Measurements from ENCODE around the gene TENT5A.
A peak's percentile ranks its signal among the peaks of the same experiment; 100 is the strongest.
"Not testable (repeated sequence)": the region's sequence is repeated elsewhere in the genome, so short reads cannot be mapped to it uniquely, and the experiment has no call there.

Gene TENT5A

DNA sequence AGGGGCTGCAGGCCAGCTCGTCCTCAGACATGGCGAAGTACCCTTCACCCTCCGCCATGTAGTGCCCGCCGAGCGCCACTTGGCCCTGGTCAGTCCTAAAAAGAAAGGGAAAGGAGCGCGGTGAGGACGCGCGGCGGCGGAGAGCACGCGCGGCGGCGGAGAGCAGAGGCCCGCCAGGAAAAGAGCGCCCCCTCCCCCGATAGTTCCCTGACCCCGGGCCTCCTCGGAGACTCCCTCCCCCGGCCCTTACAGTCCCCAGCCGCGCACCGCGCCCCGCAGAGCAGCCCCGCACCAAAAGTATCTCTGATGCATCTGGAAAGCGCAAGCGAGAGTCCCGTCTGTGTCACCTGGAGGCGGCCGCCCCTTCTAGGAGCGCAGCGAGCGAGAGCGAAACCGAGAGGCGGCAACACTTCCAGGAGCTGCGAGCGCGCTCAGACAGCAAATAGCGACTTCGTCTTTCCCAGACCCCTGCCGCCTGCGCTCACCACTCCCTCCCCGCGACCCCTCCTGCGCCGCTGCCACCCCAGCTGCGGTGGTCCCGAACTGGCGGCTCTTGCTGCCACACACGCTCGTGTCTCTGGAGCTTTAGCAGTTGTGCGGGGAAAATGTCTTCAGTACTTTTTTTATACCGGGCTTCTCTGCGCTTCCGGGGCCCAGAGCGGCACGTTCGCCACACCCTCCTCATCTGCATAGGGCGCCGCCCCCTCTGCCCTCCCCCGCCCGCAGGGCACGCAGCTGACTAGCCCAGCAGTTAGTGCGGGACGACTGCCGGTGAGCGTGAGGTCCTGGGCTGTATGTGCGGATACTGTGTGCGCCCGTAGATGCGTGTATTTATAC is at the start of gene TENT5A:
Gene TENT5A (minus strand): TSS at position 598 of the 837 bp plus-strand sequence. CDS start 540 bp downstream, at position 58.
- peak; percentile 89 for DNase-seq

DNA sequence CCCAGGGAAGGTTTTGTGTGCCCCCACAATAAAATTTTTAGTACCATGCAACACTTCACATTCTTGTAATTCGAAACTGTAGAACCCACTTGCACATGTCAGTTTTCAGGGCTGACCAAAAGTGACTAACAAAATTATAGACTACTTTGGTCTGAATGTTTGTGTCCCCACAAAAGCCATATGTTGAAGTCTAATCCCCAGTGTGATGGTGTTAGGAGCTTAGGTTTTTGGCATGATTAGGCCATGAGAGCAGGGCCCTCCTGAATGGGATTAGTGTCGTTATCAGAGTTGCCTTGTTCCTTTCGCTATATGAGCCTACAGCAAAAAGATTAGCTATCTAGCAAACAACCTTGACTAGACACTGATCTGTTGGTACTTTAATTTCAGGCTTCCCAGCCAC is 49.0 kb upstream of the TENT5A start:
- DNase-seq, result no peak

DNA sequence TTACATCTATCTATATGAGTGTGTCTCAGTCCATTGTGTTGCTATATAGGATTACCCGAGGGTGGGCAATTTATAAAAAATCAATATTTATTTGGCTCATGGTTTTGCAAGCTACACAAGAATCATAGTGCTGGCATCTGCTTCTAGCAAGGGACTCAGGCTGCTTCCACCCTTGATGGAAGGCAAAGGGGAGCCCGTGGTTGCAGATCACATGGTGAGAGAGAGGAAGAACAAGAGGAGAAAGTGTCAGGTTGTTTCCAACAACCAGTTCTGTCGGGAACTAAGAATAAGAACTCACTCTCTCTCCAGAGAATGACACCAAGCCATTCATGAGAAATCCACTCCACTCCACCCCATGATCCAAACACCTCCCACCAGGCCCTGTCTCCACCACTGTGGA is 48.2 kb upstream of the TENT5A start:
- DNase-seq, result no peak

DNA sequence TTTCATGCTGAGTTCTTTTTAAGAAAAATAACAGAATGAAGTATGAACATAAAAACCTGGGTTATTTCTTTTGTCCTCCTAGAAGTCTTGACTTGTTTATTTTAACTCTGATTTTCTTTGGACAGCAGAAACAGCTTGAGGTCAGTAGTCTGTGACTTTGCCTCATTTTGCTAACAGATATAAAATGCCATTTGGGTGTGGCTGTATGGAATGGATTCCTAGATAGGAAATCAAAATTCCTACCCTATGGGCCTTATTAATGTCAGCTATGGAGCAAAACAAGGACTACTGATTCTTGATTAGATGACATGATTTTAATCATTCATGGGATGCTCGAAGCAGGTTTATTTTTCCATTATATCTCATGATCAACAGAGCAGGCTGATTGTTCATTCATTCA is 46.8 kb upstream of the TENT5A start:
- no peak for DNase-seq

DNA sequence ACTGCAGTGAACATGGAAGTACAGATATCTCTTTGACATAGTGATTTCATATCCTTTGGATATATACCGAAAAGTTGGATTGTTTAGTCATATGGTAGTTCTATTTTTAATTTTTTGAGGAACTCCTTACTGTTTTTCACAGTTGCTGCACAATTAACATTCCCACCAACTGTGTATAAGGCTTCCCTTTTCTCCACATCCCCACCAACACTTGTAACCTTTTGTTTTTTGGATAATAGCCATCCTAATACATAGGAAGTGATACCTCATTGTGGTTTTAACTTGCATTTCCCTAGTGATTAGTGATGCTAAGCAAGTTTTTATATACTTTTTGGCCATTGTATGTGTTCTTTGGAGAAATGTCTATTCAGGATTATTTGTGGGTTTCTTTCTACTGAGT is 45.1 kb upstream of the TENT5A start:
- no peak for DNase-seq

DNA sequence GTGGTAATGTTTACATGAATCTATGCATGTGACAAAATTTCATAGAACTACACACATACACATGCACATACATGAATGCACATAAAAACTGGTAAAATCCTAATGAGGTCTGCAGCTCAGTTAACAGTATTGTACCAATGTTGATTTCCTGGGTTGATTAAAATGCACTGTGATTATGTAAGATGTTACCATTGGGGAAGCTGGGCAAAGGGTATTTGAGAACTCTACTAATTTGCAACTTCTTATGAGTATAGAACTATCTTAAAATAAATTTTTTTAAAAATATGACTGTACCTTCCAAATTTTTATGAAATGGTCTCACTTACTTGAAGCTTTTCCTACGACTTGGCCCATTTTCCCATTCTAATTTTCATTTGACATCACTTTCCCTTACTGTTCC is 43.4 kb upstream of the TENT5A start:
- no peak for DNase-seq

DNA sequence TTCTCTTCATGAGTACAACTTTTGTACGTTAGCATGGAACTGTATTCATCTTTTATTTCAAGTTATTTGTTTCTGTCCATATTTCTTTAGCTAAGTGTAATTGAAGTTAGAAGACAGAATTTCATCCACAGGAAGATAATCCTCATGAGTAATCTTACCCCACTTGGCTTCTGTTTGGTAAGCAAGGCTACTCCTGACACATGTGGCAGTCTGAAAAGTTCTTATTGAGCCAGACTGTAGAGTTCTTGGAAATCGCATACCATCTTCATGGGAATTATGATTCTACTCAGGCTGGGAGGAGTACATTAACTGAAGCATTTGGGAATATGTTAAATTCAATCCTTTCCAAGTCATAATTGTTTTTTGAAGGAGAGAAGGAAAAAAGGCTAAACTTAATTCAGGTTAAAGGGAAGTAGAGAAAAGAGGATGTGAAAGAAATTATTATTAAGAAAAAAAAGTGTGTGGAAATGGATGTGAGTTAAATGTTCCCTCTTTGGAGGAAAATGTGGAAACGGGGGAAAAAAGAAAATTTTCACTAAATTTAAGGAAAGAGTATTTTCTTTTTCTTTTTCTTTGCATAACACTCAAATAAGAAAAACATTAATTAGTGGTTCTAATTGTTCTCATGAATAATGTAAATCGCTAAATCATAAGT is 41.5 kb upstream of the TENT5A start:
- DNase-seq, result no peak

DNA sequence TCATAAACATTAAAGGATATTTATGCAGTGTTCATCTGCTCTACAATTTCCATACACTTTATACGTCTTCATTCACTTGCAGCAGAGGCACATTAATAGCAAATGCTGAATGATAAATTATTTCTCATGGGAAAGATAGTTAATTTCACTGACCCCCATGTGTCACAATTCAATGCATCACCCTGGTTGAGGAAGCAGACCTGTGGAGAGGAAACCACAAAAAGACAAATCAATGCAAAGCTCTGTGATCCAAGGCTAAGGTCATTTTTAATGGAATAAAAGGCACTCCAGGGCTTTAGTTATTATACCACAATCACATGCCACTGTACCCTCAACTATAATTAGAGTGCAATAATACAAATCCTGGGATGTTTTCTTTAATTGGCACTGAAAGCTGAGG is 40.3 kb upstream of the TENT5A start:
- DNase-seq, result no peak

DNA sequence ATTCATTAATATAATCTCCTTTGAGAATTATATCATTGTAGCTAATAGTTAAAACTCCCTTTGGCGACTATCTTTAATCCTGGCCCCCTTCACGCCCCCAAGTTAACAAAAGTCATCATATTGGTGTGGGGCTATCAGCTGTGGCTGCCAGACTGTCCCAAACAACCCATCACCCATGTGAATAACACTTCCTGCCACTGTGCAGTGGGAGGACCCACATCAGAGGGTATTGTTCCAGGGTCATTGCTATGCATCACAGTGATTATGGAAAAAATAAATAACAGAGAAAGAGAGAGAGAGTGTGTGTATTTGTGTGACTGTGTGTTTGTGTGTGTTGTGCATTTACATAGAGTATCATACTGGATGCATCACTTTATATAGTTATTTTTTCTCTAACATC is 39.3 kb upstream of the TENT5A start:
- DNase-seq, result no peak

DNA sequence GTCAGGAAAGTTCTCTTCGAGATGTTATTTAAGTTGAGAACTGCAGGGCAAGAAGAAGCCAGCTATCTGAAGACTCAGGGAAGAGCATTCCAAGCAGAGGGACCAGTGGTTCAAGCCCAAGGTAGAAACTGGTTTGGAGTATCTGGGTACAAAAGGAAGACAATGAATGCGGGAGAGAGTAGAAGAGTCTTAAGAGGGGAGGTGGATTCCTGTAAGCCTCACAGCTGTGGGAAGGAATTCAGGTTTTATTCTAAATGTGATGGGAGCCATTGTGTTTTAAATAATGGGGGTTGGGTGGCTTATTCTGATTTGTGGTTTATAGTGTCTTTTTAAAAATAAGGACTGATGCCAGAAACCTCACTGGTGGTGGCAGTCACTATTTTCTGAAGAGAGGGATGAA is 37.6 kb upstream of the TENT5A start:
- no peak for DNase-seq

DNA sequence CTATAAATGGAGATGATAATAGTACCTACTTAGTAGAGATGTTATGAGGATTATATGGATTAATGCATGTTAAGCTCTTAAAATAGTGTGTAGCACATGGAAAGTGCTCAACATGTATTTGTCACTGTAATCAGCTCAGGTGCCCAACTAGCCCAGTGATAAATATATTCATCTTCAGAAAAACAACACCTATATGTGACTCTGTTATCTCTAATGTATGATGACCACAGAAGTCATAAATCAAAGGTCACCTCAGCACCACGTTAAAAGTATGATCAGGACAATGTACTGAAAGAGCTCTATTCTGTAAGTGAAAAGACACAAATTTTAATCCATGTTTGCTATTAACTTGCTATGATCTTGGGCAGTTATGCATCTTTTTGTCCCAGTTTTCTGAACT is 36.8 kb upstream of the TENT5A start:
- no peak for DNase-seq

DNA sequence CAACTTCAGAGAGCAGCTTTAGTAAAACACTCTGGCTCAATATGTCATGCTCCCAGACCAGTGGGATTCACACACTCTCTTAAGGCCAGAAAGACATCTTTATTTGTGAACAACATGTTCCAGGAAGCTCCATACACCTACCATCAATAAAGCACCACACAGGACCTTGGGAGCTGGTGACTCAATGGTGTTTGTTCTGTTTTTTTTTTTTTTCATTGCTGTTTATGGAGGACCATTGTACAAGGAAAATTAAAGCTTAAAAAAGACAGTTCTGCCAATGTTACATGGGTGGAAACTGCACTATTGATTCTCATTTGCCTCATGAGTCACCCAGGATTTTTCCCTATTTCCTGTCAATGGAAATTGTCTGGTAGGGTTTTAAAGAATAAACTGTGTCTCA is 36.3 kb upstream of the TENT5A start:
- DNase-seq, result no peak

DNA sequence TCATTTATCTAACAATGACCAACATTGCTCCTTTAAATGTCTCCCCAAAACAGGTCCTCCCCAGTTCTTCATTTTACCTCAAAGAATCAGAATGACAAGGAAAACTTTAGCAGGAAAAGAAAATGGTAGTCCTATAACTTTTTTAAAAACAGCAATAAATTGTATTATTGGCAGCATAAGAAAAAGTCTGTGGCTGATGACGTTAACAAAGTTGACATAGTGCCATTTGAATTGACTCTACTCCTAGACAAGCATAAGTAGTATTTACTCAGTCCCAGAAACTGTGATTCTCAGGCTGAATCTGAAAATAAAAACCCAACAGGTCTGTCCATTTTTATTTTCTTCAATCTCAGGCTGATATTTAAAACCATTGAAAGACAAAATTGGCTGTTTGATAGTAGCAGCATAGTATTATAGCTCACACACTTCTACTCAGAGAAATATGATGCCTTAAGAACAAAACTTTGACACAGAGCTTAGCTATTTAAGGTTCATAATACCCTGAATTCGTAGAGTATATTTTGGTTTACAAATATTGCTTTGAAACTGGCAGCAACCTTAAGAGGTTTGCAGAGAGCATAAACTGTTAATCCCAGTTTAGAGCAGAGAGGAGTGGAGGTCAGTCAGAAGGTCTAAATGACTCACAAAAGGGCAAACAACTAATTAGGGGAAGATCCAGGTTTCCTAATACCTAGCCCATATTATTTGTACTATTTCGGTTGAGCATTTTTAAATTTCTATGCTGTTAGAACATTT is 35.0 kb upstream of the TENT5A start:
- no peak for DNase-seq

DNA sequence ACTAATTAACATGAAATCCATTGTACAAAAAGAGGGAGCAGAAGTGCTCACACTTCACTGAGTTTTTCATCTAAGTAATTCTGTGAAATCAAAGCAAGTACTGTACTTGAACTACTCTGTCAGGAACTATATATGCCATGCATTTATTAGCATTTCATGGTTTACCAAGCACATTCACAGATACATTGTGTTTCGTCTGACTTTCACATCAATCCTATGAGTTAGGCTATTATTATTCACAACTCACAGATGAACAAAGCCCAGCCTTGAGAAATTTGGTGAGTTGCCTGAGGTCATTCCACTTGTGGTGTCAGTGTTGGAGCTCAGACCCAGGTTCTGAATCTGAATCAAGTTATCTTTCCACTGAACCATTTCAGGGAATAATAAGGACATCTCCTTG is 33.7 kb upstream of the TENT5A start:
- DNase-seq, result no peak

DNA sequence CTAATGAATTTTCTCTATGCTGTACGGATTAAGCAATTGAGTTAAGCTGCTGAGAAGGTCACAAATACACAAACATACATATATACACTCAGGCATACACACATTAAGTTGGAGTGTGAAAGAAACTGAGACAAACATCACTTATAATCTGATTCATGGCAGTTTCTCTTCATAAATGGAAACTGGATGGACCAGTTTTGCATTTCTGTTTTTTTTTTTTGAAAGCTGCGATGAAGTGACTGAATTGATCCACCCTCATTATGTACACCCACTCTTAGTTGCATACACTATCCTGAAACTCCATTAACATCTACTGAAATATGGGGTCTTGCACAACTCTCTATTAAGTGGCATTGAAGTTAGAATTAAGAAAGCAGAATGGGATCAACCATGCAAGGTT is 32.9 kb upstream of the TENT5A start:
- no peak for DNase-seq

DNA sequence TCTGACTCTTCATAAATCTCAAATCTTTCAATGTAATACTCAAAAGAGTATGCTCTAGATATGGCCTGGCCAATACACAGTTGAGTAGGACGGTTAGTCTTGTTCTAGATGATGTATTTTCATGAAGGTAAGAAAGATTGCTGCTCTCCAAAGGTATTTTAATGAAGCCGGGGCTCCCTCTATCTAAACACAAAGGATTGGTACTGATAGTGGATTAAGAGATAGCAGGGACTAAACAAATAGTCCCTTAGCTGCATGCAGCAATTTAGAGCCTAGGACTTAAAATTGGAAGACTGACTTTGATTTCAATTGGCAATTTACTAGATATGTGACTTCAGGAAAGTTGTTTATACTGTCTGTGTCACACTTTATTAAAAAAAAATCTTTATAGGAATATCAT is 31.4 kb upstream of the TENT5A start:
- no peak for DNase-seq

DNA sequence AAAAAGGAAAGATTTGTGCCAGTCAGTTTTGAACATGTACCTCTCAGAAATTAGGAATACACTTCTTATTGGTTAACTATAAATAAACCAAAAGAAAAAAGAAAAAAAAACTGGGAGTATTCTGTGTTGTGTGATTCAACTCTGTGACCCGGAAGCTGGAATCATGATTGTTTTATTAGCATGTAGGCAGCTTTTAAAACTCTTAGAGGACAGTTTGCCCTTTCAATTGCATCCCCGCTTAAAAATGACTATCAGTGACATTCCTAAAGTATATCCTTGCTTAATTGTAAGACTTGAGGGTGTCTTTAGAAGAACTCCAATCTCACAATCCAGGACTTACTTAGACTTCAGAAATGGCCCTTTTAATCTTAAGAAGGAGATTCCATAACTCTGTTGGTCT is 29.1 kb upstream of the TENT5A start:
- no peak for DNase-seq

DNA sequence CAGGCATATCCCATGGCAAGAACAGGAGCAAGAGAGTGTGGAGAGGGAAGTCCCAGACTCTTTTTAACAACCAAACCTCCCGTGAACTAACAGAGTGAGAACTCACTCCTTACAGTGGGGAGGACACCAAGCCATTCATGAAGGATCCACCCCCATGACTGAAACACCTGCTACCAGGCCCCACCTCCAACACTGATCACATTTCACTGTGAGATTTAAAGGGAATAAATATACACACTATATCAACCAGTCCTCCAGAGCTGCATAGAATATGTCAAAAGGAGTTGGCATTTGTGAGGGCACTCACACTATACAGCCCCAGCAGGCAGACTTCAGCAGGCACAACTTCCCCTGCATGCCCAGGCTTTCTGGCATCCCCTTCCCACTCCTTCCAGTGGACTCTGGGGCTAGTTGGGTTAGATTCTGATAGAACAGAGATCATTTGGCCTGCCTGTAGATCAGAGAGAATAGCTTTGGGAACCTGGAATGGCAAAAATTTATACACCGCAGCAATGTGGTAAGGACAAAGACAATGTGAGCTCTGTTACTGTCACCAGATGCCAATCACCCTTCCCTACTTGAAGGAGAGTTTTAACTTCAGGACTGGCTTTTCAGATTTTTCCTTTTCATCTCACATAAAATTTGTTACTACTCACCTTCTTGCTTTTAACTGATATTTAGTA is 25.2 kb upstream of the TENT5A start:
- DNase-seq, result no peak

DNA sequence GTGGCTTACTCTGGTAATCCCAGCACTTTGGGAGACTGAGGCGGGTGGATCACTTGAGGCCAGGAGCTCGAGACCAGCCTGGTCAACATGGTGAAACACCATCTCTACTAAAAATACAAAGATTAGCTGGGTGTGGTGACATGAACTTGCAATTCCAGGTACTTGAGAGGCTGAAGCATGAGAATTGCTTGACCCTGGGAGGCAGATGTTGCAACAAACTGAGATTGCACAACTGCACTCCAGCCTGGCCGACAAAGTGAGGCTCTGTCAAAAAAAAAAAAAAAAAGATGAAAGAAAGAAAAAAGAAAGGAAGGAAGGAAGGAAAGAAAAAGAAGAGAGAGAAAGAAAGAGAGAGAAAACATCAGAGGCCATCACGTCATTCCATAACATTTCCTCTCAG is 23.7 kb upstream of the TENT5A start:
- not testable (repeated sequence) for DNase-seq

DNA sequence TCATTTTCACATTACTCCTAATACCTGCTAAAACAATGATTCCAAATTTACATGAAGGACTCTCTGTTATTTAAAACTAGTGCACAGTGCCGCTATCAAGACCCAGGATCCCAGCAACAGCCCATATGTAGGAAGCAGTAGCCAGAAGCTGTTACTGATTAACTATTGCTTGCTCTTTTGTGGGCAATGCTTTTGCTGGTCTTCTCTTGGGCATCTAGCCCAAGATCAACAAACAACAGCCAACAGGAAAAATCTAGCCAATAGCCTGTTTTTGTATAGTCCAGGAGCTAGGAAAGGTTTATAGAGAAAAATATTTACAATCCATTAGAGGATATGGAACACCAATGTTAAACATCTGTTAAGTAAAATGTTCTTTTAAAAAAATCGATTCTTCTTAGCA is 22.1 kb upstream of the TENT5A start:
- no peak for DNase-seq

DNA sequence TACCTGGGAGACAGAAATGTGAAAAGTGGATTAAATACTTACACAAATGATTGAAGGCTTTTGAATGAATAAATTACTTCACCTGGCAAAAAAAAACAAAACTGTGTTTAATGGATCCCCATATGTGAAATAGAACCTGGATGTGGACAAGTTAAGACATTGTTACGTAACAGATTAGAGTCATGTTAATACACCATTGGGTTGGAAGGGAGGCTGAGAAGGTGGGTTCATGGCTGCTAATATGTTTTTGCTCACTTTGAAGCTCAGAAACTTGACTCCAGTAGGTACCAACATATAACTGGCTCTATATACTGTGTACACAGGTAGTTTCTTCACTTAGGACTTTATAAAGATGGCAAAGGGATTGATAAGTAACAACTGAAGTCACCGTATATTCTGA is 21.4 kb upstream of the TENT5A start:
- no peak for DNase-seq

DNA sequence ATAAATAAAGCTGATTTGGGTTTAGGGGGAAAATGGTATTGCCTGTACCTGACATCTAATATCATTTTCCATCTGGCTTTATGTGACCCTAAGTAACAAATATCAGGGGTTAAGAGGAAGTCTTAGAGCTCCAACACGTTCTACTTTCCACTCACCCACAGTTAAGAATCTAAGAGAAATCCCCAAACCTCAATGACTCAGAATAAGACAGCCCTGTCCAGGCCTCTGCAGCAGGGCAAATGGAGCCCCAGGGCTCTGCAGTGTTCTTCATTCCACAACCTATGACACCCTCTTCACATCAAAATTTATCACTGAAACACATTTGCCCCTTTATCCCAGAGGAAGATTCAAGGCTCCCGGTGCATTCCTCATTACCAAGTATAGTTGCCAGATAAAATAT is 20.3 kb upstream of the TENT5A start:
- peak; percentile 13 for DNase-seq

DNA sequence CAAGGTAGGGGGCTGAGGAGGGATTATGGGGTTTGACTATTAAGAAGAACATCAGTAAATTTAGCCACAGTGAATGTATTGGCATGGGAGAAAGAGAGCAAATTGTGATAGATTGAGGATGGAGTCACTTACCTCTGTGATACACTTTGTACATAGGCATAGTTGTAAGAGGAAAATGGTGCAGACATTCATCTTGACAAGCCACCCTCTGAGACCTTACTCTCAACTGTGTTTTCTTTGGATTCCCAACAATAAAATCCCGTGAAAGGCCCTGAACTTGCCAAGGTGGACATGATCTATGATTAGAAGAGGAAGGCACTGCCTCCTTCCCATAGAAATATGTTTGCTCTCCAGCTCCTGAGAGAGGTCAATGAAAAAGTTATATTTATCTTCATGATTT is 18.6 kb upstream of the TENT5A start:
- no peak for DNase-seq
